NK-92 (cell line): ENCODE results near the gene LRRK1.

Experiments used
- DNase-seq: peaks from one replicate; lab custom pipeline; 2025; ENCODE audit not compliant: unreplicated experiment; lab: John Stamatoyannopoulos, UW

Gene LRRK1

DNA sequence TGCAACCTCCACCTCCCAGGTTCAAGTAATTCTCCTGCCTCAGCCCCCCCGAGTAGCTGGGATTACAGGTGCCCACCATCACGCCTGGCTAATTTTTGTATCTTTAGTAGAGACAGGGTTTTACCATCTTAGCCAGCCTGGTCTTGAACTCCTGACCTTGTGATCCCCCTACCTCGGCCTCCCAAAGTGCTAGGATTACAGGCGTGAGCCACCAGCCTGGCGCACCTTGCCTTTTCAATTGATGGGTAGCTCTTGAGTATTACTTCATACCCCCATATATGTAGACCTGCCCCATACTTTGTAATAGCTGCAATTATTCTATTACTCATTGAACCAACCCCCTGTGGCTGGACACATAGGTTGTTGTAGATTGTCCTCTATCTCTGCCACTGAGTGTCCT is 101.3 kb downstream of the LRRK1 start:
- DNase-seq: no peak

- no peak for DNase-seq
Measured at GRCh38 chr15:101020945-101021344, 101.8 kb downstream of the LRRK1 start.

DNA sequence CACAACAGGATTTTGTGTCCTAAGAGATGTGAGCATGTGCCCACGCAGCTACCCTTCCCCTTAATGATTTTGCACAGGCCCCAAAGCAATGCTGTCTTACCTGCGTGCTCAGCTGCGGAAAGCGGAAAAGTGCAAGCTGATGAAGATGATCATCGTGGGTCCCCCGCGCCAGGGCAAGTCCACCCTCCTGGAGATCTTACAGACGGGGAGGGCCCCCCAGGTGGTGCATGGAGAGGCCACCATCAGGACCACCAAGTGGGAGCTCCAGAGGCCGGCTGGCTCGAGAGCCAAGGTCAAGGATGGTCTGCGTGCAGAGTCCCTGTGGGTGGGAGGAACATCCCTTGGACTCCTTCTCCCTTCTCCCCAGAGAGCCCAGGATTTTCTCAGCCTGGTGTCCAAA is 103.1 kb downstream of the LRRK1 start:
- DNase-seq: no peak

GRCh38 chr15:101022876-101023275 is 103.7 kb downstream of the LRRK1 start:
- no peak for DNase-seq

- DNase-seq: no peak
Measured at GRCh38 chr15:101023501-101024072, 104.4 kb downstream of the LRRK1 start.

GRCh38 chr15:101024073-101024695 is 105.0 kb downstream of the LRRK1 start:
- no peak for DNase-seq

- DNase-seq: no peak
Measured at GRCh38 chr15:101024706-101025500, 105.7 kb downstream of the LRRK1 start.

DNA sequence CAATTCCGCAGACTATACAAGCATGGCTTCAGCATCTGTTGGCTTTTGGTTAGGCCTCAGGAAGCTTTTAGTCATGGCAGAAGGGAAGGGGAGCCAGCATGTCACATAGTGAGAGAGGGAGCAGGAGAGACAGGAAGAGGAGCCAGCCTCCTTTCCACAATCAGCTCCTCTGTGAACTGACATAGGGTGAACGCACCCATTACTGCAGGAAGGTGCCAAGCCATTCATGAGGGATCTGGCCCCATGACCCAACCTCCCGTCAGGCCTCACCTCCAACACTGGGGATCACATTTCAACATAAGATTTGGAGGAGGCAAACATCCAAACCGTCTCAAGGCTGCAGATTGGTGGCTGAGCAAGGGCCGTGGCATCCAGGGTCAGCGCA is 106.3 kb downstream of the LRRK1 start:
- no peak for DNase-seq

DNA sequence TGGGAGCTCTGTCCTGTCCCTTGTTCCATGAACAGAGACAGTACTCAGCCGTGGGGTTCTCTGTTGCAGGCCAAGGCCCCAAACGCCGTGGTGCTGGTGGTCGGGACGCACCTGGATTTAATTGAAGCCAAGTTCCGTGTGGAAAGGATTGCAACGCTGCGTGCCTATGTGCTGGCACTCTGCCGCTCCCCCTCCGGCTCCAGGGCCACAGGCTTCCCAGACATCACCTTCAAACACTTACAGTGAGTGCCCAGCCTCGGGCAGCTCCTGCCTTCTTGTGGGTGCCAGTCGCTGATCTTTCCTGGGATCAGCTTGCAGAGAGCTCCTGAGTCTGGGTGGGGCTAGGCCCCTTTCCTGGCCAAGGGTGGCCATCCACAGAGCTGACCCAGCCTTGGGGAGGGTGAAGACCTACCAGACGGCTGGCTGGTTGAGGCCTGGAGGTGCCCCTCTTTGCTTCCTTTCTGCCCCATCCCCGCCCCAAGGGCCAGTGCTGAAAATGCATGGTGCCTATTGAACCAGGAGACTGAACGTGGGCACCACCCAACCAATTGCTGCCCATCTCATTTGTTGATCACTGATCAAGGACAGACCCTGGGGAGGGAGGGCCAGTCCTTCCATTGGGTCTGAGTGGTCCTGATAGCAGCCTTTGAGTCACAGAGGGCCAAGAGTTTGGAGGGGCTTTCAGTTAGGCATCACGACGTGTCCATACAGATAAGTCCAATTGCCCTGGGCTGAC is 106.9 kb downstream of the LRRK1 start:
- DNase-seq: no peak

GRCh38 chr15:101026656-101027272 is 107.6 kb downstream of the LRRK1 start:
- DNase-seq: no peak

GRCh38 chr15:101027273-101027901 is 108.2 kb downstream of the LRRK1 start:
- no peak for DNase-seq

- DNase-seq: no peak
Measured at GRCh38 chr15:101027920-101028319, 108.8 kb downstream of the LRRK1 start.

DNA sequence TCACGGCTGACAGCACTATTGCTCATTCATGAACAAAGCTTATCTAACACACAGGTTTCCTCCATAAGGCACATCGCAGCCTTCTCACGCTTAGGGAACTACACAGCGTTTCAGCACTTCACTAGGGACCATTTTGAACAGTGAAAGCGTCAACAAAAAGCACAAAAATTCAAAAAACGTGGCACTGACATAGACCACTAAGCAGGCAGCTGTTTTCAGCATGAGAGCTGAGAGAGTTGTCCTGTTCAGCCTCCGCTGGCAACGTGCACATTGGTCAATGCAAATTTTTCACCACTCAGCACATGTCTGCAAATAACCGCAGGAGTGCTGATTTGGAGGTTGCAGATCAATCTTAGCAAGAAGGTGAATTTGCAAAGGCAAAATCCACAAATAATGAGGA is 109.2 kb downstream of the LRRK1 start:
- DNase-seq: no peak

- no peak for DNase-seq
Measured at GRCh38 chr15:101028772-101029438, 109.7 kb downstream of the LRRK1 start.

DNA sequence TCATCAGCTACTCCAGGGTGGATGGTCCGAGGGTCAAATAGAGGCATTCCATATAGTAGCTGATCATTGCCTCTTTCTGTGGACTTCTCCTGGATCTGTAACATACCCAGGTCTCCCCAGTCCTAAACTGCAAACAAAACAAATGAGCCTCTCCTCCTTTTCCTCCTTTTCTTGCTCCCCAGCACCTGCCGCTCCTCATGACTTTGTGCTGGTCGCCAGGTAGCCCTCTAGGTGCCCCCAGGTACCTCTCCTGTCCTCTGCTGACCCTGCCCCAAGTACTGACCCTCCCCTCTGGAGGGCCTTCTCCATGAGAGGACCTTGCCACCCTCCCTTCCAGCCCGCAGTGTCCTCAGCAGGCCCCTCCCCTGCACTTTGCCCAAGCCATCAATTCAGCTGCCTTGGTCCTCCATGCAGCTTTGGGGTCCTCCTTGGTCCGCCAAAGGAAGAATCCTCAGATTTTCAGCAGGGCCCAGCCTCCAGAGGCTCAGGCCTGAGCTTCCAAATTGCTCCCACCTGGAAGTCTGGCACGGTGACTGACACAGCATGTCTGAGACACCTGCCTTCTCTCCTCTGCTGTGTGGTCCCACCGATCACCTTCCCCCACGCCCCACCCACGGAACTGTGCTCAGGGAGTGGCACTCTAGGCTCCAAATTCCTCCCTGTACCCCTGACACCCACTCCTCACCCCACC is 111.0 kb downstream of the LRRK1 start:
- DNase-seq: no peak

DNA sequence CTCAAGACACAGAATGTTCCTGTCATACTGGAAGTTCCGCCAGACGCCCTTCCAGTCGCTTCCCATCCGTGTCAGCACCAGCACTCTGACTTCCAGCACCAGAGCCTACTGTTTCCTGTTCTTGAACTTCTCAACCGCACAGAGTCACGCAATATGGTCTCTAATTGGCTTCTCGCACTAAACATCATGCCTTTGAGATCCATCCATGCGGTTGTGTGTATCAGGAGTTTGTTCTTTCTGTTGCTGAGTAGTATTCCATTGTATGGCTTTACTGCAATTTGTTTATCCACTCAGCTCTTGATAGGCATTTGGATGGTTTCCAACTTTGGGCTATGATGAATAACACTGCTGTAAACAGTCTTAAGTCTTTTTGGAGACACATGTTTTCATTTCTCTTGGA is 112.1 kb downstream of the LRRK1 start:
- DNase-seq: no peak

- DNase-seq: no peak
Measured at GRCh38 chr15:101033801-101034200, 114.6 kb downstream of the LRRK1 start.

DNA sequence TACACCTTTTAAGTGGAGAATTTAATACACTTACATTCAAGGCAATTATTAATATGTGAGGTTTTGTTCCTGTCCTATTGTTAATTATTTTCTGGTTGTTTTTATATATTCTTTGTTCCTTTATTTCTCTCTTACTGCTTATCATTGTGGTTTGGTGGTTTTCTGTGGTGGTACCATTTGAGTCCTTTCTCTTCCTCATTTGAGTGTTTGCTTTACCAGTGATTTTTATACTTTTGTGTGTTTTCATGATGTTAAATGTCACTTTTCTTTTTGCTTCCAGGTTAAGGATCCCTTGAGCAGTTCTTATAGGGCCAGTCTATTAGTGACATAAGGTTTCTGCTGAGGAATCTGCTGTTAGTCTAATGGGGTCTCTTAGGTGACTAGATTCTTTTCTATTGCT is 116.5 kb downstream of the LRRK1 start:
- no peak for DNase-seq

GRCh38 chr15:101036189-101036588 is 117.0 kb downstream of the LRRK1 start:
- no peak for DNase-seq
